Parathyroid adenoma (tissue), 2 donors: Measurements from ENCODE around the gene TGOLN2.

Experiments used
- H2AFZ ChIP-seq: fragments of 300-600 bp; sonication (generic); one replicate; pipeline ENCODE4 v1.7.0; 2017; ENCODE audit warnings: antibody characterized with exemption, mild to moderate bottlenecking
- H3K27ac ChIP-seq: fragments of 300-600 bp; sonication (generic); one replicate; pipeline ENCODE4 v1.7.0; 2017
- H3K27me3 ChIP-seq: fragments of 300-600 bp; sonication (generic); one replicate; pipeline ENCODE4 v1.7.0; 2017; ENCODE audit warnings: low read length; ENCODE audit not compliant: control insufficient read depth, insufficient read depth
- H3K36me3 ChIP-seq: fragments of 300-600 bp; sonication (generic); one replicate; pipeline ENCODE4 v1.7.0; 2017; ENCODE audit warnings: low read length; ENCODE audit not compliant: control insufficient read depth, insufficient read depth
- H3K4me1 ChIP-seq: fragments of 300-600 bp; sonication (generic); one replicate; pipeline ENCODE4 v1.7.0; 2017; ENCODE audit warnings: control low read depth
- H3K4me2 ChIP-seq: fragments of 300-600 bp; sonication (generic); one replicate; pipeline ENCODE4 v1.7.0; 2017; ENCODE audit warnings: low read length
- H3K4me3 ChIP-seq: fragments of 300-600 bp; sonication (generic); one replicate; pipeline ENCODE4 v1.7.0; 2017; ENCODE audit warnings: low read depth, low read length
- H3K79me2 ChIP-seq: fragments of 300-600 bp; sonication (generic); one replicate; pipeline ENCODE4 v1.7.0; 2017; ENCODE audit warnings: control low read depth
- H3K9ac ChIP-seq: fragments of 300-600 bp; sonication (generic); one replicate; pipeline ENCODE4 v1.7.0; 2017; ENCODE audit warnings: mild to moderate bottlenecking
- H3K9me3 ChIP-seq: fragments of 300-600 bp; sonication (generic); one replicate; pipeline ENCODE4 v1.7.0; 2017; ENCODE audit warnings: low read length; ENCODE audit not compliant: control insufficient read depth
- TF ChIP-seq, protein P1 (sequence below): fragments of 300-600 bp; sonication (generic); IDR thresholded peaks from one replicate; pipeline ENCODE4 v1.7.0; 2017; ENCODE audit warnings: antibody characterized with exemption, mild to moderate bottlenecking
- donor health status: primary hyperparathyroidism.

TGOLN2 gene

DNA sequence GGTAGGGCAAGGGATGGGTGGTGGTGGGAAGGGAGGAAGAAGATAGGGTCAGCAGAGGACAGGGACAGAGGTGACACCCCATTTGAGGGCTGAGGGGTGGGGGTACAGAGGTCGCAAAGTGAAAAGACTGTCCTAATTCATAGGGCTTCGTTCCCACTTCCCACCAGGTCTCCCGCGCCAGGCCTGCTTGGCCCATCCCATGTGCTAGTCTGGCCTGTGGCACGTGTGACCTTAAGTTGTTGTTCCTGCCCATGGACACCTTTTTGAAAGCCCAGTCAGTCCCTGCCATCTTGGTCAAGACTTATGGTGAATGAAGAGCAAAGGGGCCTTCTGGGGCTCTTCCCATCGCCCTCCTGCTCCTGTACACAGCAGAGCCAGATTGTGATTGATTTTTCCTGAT lies 46.2 kb downstream of the TGOLN2 start:
- H3K36me3 ChIP-seq = no peaks in the 10 kb centered on the region
- no peaks in the 10 kb centered on the region for H3K9me3 ChIP-seq
- H2AFZ ChIP-seq = no peak overlapping the region
- no peak overlapping the region for H3K27ac ChIP-seq
- no peaks in the 10 kb centered on the region for H3K4me1 ChIP-seq
- TF ChIP-seq, protein P1, sequence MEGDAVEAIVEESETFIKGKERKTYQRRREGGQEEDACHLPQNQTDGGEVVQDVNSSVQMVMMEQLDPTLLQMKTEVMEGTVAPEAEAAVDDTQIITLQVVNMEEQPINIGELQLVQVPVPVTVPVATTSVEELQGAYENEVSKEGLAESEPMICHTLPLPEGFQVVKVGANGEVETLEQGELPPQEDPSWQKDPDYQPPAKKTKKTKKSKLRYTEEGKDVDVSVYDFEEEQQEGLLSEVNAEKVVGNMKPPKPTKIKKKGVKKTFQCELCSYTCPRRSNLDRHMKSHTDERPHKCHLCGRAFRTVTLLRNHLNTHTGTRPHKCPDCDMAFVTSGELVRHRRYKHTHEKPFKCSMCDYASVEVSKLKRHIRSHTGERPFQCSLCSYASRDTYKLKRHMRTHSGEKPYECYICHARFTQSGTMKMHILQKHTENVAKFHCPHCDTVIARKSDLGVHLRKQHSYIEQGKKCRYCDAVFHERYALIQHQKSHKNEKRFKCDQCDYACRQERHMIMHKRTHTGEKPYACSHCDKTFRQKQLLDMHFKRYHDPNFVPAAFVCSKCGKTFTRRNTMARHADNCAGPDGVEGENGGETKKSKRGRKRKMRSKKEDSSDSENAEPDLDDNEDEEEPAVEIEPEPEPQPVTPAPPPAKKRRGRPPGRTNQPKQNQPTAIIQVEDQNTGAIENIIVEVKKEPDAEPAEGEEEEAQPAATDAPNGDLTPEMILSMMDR = no peak
- no peak overlapping the region for H3K9ac ChIP-seq
- H3K27me3 ChIP-seq = no peaks in the 10 kb centered on the region
- no peak overlapping the region for H3K4me3 ChIP-seq
- H3K4me2 ChIP-seq = no peak overlapping the region
- H3K79me2 ChIP-seq = peaks cover 2% of the 10 kb centered on the region

DNA sequence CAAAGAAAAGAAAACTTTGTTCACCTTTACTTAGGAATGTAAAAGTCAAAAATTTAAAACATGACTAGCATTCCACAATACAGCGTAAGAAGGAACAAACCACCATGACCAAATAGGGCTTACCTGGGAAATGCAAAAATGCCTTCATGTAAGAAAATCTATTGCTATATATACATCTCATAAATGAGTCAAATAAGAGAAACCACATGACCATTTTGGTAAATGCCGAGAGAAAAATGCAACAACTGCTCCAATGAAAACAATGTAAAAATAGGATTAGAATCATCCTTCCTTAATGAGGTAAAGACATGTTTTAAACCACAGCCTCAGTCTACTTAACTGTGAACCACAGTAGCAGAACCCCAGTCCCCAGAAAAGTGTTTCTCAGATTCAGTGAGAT lies 49.4 kb downstream of the TGOLN2 start:
- Histone ChIP-seq H3K27ac (no peak overlapping the region), H2AFZ (no peak overlapping the region), H3K9me3 (no peaks in the 10 kb centered on the region), H3K79me2 (peaks cover 9% of the 10 kb centered on the region), H3K4me2 (no peak overlapping the region), H3K36me3 (no peaks in the 10 kb centered on the region), H3K4me3 (no peak overlapping the region), H3K27me3 (no peaks in the 10 kb centered on the region), H3K4me1 (no peaks in the 10 kb centered on the region), H3K9ac (no peak overlapping the region)
- TF ChIP-seq, protein P1 = no peak

DNA sequence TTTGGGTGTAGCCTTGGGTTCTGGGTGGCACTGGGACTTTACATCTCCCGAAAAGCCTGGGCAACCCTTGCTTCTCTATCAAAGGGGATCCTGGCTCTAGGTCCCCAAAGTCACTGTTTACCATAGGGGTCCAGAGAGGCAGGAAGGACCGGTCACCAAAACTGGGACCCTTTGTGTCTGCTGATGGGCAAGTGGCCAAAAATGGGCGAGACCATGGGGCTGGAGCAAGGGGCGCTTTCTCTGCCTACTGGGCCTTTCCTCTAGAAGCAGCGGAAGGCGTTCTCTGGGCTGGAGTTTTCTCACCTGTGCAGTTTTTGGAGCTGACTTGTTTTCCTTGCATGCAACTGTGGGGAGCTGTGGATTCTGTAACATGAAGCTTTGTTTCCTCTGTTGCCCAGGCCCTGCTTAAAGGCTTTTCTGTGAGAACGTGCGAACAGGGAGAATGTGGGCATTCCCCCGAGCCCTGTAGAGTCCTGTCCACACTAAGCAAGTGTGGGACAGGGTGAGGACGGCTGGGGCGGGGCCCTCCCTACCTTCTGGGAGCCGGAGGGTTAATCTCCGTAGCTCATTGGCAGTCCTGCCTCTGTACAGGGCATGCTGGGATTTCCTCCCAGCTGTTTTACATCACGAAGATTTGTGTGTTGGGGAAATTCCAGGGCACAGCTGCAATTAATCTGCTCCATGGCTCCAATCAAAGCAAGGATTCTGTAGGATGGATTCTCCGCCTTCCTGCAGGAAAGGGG lies 50.2 kb downstream of the TGOLN2 start:
- no peaks in the 10 kb centered on the region for H3K4me1 ChIP-seq
- H3K4me3 ChIP-seq = no peak overlapping the region
- H3K36me3 ChIP-seq = no peaks in the 10 kb centered on the region

DNA sequence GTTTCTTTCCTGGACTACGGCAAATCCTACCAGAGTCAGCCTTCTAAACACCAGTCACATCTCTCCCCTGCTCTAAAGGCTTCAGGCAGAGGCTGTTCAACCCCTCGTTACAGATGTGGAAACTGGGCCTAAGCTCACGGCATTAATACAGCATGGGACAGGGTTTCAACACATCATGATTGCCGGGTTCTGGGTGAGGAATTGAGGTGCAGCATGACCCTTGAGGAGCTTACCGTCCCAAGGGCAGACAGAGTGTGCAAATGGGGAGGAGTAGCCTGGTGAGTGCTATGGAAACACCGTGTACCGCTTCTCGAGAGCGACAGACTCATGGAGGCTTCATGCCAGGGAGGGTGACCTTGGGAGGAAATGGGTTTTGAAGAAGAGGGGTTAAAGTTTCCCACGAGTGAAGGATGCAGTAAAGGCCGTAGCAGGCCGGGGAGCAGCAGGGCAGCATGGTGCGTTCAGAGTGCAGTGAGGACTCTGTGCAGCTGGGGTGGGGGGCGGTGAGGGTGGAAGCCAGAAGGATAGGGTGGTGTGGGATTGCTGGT lies 51.1 kb downstream of the TGOLN2 start:
- TF ChIP-seq, protein P1 = no peak
- Histone ChIP-seq H3K9ac (no peak overlapping the region), H3K4me1 (no peaks in the 10 kb centered on the region), H3K27me3 (no peaks in the 10 kb centered on the region), H3K79me2 (peaks cover 11% of the 10 kb centered on the region), H3K27ac (no peak overlapping the region), H2AFZ (no peak overlapping the region), H3K4me2 (no peak overlapping the region), H3K9me3 (no peaks in the 10 kb centered on the region), H3K4me3 (no peak overlapping the region), H3K36me3 (no peaks in the 10 kb centered on the region)

More for the DNA sequence above, 50.2 kb downstream of the TGOLN2 start:
- Histone ChIP-seq H3K79me2 (peaks cover 11% of the 10 kb centered on the region), H3K9ac (no peak overlapping the region), H3K4me2 (no peak overlapping the region), H3K9me3 (no peaks in the 10 kb centered on the region), H2AFZ (no peak overlapping the region), H3K27me3 (no peaks in the 10 kb centered on the region), H3K27ac (no peak overlapping the region)
- TF ChIP-seq, protein P1 = no peak
